ENCODE data around the gene HBA2. TPM values are rescaled to one million over a fixed set of nuclear protein-coding genes. Genes with fewer than 3 reads are reported as not detected.

HBA2 gene
- total and polyA plus RNA-seq, 9 of the 15 experiments (the other 6 are each of a cell fraction or from before 2014, with no cell fraction given): 40.4 to 853 (median 286) TPM

- Histone ChIP-seq H3K9ac (ENCODE audit: insufficient read depth in 1 of 2, low read depth in 2 of 2, low read length in 2 of 2) (no peak overlapping the region), H3K27me3 (ENCODE audit: control insufficient read depth in 2 of 2, insufficient read depth in 2 of 2, low read length in 2 of 2) (no peaks in the 10 kb centered on the region), H3K36me3 (ENCODE audit: control insufficient read depth, insufficient read depth, low read length) (no peaks in the 10 kb centered on the region), H4K20me1 (replicated peaks; ENCODE audit: control insufficient read depth, insufficient read depth, low read length) (no peaks in the 10 kb centered on the region), H3K9me3 (replicated peaks; ENCODE audit: control insufficient read depth, insufficient read depth, low read depth, low read length) (0 out of 2 replicates have a peak, but pooled peaks cover 2% of the 10 kb centered on the region), H3K4me2 (ENCODE audit: insufficient read depth, low read length) (no peak overlapping the region; the same call in 1 of the 2 replicates), H2AFZ (ENCODE audit: low read depth, low read length) (peak overlapping the region; percentile 15; the same call in 1 of the 2 replicates), H3K9me1 (ENCODE audit: control insufficient read depth, insufficient read depth, low read length) (no peaks in the 10 kb centered on the region), H3K4me1 (replicated peaks in 1 of 2; ENCODE audit: control insufficient read depth in 2 of 2, insufficient read depth in 2 of 2, low read length in 2 of 2) (peaks cover 8 to 44% of the 10 kb centered on the region in 2 experiments; a peak in 4 of 5 replicates), H3K4me3 (no peak overlapping the region), H3K27ac (ENCODE audit: extremely low read depth, low read depth, low read length) (no peak overlapping the region), H3K79me2 (ENCODE audit: control insufficient read depth, insufficient read depth, low read length) (no peaks in the 10 kb centered on the region)
- WGBS (ENCODE audit: insufficient coverage, low coverage, missing lambda C conversion rate): 34% methylated on average over 6 of the region's 6 CpGs
- no TSS peak for BruUV-seq (replicated peaks)
- ChIA-PET POLR2A (interaction anchor here (0.6 kb wide), 2 partner anchors 11 to 568 kb away, joined by 3 read pairs; partner anchors contain the start of gene HAGHL), CTCF (ENCODE audit: low intra/inter-chr PET ratio) (no interaction called here)
- ATAC-seq (peak; percentile 16; the same call in 2 of the 3 replicates), DNase-seq (ENCODE audit: extremely low read depth in 1 of 4, low spot score in 3 of 4) (peak in 1 of 4 experiments; percentile 17), FAIRE-seq (no peak)
- in situ Hi-C loops (cut with MboI) (no loop called here), intact Hi-C loops (cut with micrococcal nuclease) (no loop called here)
- TF ChIP-seq ZNF668 (CRISPR knock-in tag; IDR thresholded peaks at IDR 0.05) (no peak), MCM2 (IDR thresholded peaks at IDR 0.05; ENCODE audit: low read depth) (no peak), YY1 (IDR thresholded peaks at IDR 0.05; ENCODE audit: borderline replicate concordance in 1 of 3, control insufficient read depth in 1 of 3, extremely low read depth in 1 of 3, insufficient read depth in 3 of 3, insufficient read length in 1 of 3, insufficient replicate concordance in 2 of 3, low read depth in 1 of 3, low read length in 2 of 3) (no peak), ZBTB26 (CRISPR knock-in tag; IDR thresholded peaks at IDR 0.05) (no peak), ZNF551 (CRISPR knock-in tag; IDR thresholded peaks at IDR 0.05) (no peak), ZNF282 (CRISPR knock-in tag; IDR thresholded peaks at IDR 0.05) (no peak), ZNF232 (CRISPR knock-in tag; IDR thresholded peaks at IDR 0.05) (no peak), HMG20B (CRISPR knock-in tag; IDR thresholded peaks at IDR 0.05) (no peak), ZMIZ1 (IDR thresholded peaks at IDR 0.05; ENCODE audit: low read depth in 2 of 2, low read length in 2 of 2) (no peak)
Measured at GRCh38 chr16:159136-159849, 13.4 kb upstream of the HBA2 start.
